Fibroblast of villous mesenchyme (primary cell): ENCODE measurements around the gene NOD2. TPM values are rescaled to one million over a fixed set of nuclear protein-coding genes. Genes with fewer than 3 reads are reported as not detected.

Source experiments
- DNase-seq: peaks from one replicate; pipeline ENCODE4 v3.0.0-alpha.2; 2010; ENCODE audit warnings: low read depth
- H3K4me3 ChIP-seq: 2 replicates; pipeline ENCODE4 v1.5.1; 2011; ENCODE audit warnings: low read depth, mild to moderate bottlenecking, low read length
- CTCF ChIP-seq: IDR thresholded peaks from 2 replicates; pipeline ENCODE4 v1.5.1; 2012; ENCODE audit warnings: low read depth, mild to moderate bottlenecking, low read length; ENCODE audit not compliant: insufficient read depth
- total RNA-seq: library from RNA; depleted of rRNA; stranded (reverse); fragments of >200 nt; gene quantifications from 2 replicates; pipeline ENCODE4 v1.2.3, GENCODE V29; 2012

Gene NOD2
- total RNA-seq, 1 donor, result not detected

- no peak for DNase-seq
- no peak overlapping the region for H3K4me3 ChIP-seq
- TF ChIP-seq CTCF, result no peak
Observed at GRCh38 chr16:50733468-50733867, 40.1 kb downstream of the NOD2 start.

- H3K4me3 ChIP-seq, result no peak overlapping the region
- no peak for DNase-seq
- no peak for TF ChIP-seq CTCF
Observed at GRCh38 chr16:50735629-50736122, 42.3 kb downstream of the NOD2 start.

- TF ChIP-seq CTCF, result no peak
- no peak for DNase-seq
- no peak overlapping the region for H3K4me3 ChIP-seq
Observed at GRCh38 chr16:50736448-50736847, 43.0 kb downstream of the NOD2 start.

GRCh38 chr16:50737420-50737959 is 44.1 kb downstream of the NOD2 start:
- TF ChIP-seq CTCF, result no peak
- H3K4me3 ChIP-seq, result no peak overlapping the region
- no peak for DNase-seq

- H3K4me3 ChIP-seq, result no peak overlapping the region
- TF ChIP-seq CTCF, result no peak
- no peak for DNase-seq
Observed at GRCh38 chr16:50739031-50739430, 45.6 kb downstream of the NOD2 start.

GRCh38 chr16:50740736-50741135 is 47.3 kb downstream of the NOD2 start:
- H3K4me3 ChIP-seq, result no peak overlapping the region
- no peak for TF ChIP-seq CTCF
- no peak for DNase-seq

GRCh38 chr16:50741225-50741780 is 47.9 kb downstream of the NOD2 start:
- H3K4me3 ChIP-seq, result peak overlapping the region; percentile 59
- TF ChIP-seq CTCF, result no peak
- DNase-seq, result no peak
